T-cell (primary cell): Measurements from ENCODE around the gene ALX3. TPM values are rescaled to one million over a fixed set of nuclear protein-coding genes. Genes with fewer than 3 reads are reported as not detected.
A peak's percentile ranks its signal among the peaks of the same experiment; 100 is the strongest.

Experiments
- ATAC-seq, 4 experiments: fragments of 200-7000 bp in 3 of 4; fragments of 150-1000 bp in 1 of 4; cut with Tn5 transposase; replicated peaks in 1 of 4; 1 replicate in 3 of 4; 2 replicates in 1 of 4; pipeline ENCODE4 v1.10.0; 2021; ENCODE audit warnings: moderate library complexity in 3 of 4, mild to moderate bottlenecking in 2 of 4, moderate number of reproducible peaks in 1 of 4
- CTCF ChIA-PET, 2 donors: fragments of 300-600 bp; sonication (Branson Sonifier 250); formaldehyde crosslinking; loops; one replicate each; lab custom pipeline; 2022; ENCODE audit warnings: antibody characterized with exemption in 2 of 2; lab: Charles Lee
- POLR2A ChIA-PET, 2 donors: fragments of 300-600 bp; sonication (Branson Sonifier 250); formaldehyde crosslinking; loops; one replicate each; lab custom pipeline; 2022; ENCODE audit warnings: antibody characterized with exemption in 2 of 2; lab: Charles Lee
- DNase-seq, 35 experiments: peaks; one replicate each; pipeline versions ENCODE4 v3.0.0 to v3.0.0-alpha.2; 2013 to 2023
- H3K27ac ChIP-seq: one replicate; pipeline ENCODE4 v1.5.1; 2013; ENCODE audit warnings: low read length
- H3K27me3 ChIP-seq, 2 experiments: replicated peaks in 1 of 2; 1 replicate in 1 of 2; 2 replicates in 1 of 2; pipeline versions ENCODE4 v1.6.1 to v1.7.0; 2013; ENCODE audit warnings: low read length in 1 of 2, mixed read lengths in 1 of 2; ENCODE audit not compliant: control insufficient read depth in 2 of 2, insufficient read depth in 2 of 2; ENCODE audit errors: extremely low read depth in 1 of 2
- H3K36me3 ChIP-seq, 2 donors: 1 replicate in 1 of 2; 2 replicates in 1 of 2; pipeline versions ENCODE4 v1.6.1 to v1.7.0; 2013; ENCODE audit warnings: low read length in 1 of 2; ENCODE audit not compliant: control insufficient read depth in 2 of 2, insufficient read depth in 1 of 2; ENCODE audit errors: extremely low read depth in 1 of 2
- H3K4me1 ChIP-seq, 2 experiments: 1 replicate in 1 of 2; 2 replicates in 1 of 2; pipeline versions ENCODE4 v1.6.1 to v1.7.0; 2013; ENCODE audit warnings: low read length in 2 of 2, mixed read lengths in 1 of 2; ENCODE audit not compliant: insufficient read depth in 2 of 2, control insufficient read depth in 1 of 2; ENCODE audit errors: extremely low read depth in 1 of 2
- H3K4me3 ChIP-seq, 2 donors: 1 replicate in 1 of 2; 2 replicates in 1 of 2; pipeline versions ENCODE4 v1.5.1 to v1.7.0; 2013; ENCODE audit warnings: mild to moderate bottlenecking in 2 of 2, low read length in 1 of 2, moderate library complexity in 1 of 2; ENCODE audit not compliant: control insufficient read depth in 1 of 2; ENCODE audit errors: extremely low read depth in 1 of 2
- H3K9me3 ChIP-seq: 2 replicates; pipeline ENCODE4 v1.7.0; 2013
- H3K27ac Mint-ChIP-seq, 2 donors: one replicate each; pipeline ENCODE4 v1.8.0; 2020 to 2021; ENCODE audit warnings: mild to moderate bottlenecking in 2 of 2, mixed read lengths in 2 of 2
- H3K27me3 Mint-ChIP-seq, 2 donors: one replicate each; pipeline ENCODE4 v1.8.0; 2021 to 2022; ENCODE audit warnings: mixed read lengths in 2 of 2
- H3K36me3 Mint-ChIP-seq: one replicate; pipeline ENCODE4 v1.8.0; 2021; ENCODE audit warnings: mixed read lengths
- H3K4me1 Mint-ChIP-seq, 3 donors: one replicate each; pipeline ENCODE4 v1.8.0; 2020 to 2022; ENCODE audit warnings: mixed read lengths in 3 of 3, mild to moderate bottlenecking in 1 of 3
- H3K4me3 Mint-ChIP-seq, 3 donors: one replicate each; pipeline ENCODE4 v1.8.0; 2020 to 2022; ENCODE audit warnings: mild to moderate bottlenecking in 3 of 3, mixed read lengths in 3 of 3, moderate library complexity in 3 of 3
- H3K9me3 Mint-ChIP-seq, 3 donors: one replicate each; pipeline ENCODE4 v1.8.0; 2020 to 2022; ENCODE audit warnings: mixed read lengths in 3 of 3
- WGBS: methylation state at CpG from one replicate; pipeline ENCODE4 v1.1.5; 2013; ENCODE audit warnings: missing lambda C conversion rate; ENCODE audit not compliant: insufficient coverage; 5-methylcytosine and 5-hydroxymethylcytosine counted together
- total RNA-seq, 35 experiments: library from RNA in 6 of 35; stranded (reverse) in 6 of 35; fragments of 120-200 nt in 1 of 35; gene quantifications; one replicate each; pipeline versions ENCODE4 v1.2.1 to v1.2.4 and lab custom pipeline; 2013 to 2026

The ALX3 gene
- total RNA-seq, 5 donors from 2014 or later (not counting 1 experiment from before 2014, with no cell fraction given) = not detected

DNA sequence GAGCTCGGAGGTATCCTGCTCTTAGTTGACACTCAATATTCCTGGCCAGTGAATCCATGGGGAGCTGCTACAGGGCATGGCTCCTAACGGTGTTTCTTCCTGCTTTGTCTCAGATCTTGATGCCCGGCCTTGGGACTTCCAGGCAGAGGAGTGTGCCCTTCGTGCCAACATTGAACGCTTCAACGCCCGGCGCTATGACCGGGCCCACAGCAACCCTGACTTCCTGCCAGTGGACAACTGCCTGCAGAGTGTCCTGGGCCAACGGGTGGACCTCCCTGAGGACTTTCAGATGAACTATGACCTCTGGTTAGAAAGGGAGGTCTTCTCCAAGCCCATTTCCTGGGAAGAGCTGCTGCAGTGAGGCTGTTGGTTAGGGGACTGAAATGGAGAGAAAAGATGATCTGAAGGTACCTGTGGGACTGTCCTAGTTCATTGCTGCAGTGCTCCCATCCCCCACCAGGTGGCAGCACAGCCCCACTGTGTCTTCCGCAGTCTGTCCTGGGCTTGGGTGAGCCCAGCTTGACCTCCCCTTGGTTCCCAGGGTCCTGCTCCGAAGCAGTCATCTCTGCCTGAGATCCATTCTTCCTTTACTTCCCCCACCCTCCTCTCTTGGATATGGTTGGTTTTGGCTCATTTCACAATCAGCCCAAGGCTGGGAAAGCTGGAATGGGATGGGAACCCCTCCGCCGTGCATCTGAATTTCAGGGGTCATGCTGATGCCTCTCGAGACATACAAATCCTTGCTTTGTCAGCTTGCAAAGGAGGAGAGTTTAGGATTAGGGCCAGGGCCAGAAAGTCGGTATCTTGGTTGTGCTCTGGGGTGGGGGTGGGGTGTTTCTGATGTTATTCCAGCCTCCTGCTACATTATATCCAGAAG, 16.7 kb downstream of the ALX3 start:
- H3K27ac ChIP-seq = no peak overlapping the region
- no peak overlapping the region for H3K4me3 Mint-ChIP-seq
- H3K9me3 Mint-ChIP-seq = no peaks in the 10 kb centered on the region
- ATAC-seq (peak; percentile 71 to 78 (median 74)), DNase-seq (peak in 33 of 35 experiments; percentile 14 to 79 (median 55))
- H3K36me3 Mint-ChIP-seq = peaks cover 71% of the 10 kb centered on the region
- ChIA-PET POLR2A (interaction anchor here in 1 of 2 donors (0.6 kb wide), 1 partner anchor 8 kb away, joined by 5 read pairs; no protein-coding TSS in a partner anchor), CTCF (interaction anchor here (0.6 to 1.7 kb wide), 10 partner anchors 8 to 277 kb away, joined by 3 to 7 read pairs (median 3); no protein-coding TSS in a partner anchor)
- H3K4me3 ChIP-seq = no peak overlapping the region
- no peaks in the 10 kb centered on the region for H3K4me1 ChIP-seq
- no peaks in the 10 kb centered on the region for H3K27me3 Mint-ChIP-seq
- peaks cover 1 to 10% (median 1%) of the 10 kb centered on the region in 3 donors for H3K4me1 Mint-ChIP-seq
- peaks cover 38 to 93% of the 10 kb centered on the region in 2 donors for H3K36me3 ChIP-seq
- no peaks in the 10 kb centered on the region for H3K9me3 ChIP-seq
- no peak overlapping the region for H3K27ac Mint-ChIP-seq
- H3K27me3 ChIP-seq = no peaks in the 10 kb centered on the region
- 84% methylated on average over 11 of the region's 16 CpGs for whole genome bisulfite sequencing

DNA sequence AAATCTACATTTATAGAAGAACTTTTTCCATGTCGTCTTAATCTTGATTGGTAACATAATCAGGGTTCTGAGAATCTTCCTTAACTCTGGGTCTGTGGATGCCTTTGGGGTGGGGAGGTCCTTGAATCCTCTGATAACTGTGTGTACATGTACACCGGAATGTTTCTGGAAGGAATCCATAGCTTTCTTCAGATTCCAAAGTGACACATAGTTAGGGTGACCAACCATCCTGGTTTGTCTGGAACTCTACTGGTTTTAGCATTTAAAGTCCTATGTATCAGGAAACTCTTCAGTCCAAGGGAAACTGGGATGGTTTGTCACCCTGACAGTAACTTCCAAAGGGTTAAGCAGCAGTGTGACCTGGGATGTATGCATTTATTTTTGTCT, 19.2 kb downstream of the ALX3 start:
- Mint-ChIP-seq H3K36me3 (peaks cover 72% of the 10 kb centered on the region), H3K27me3 (no peaks in the 10 kb centered on the region), H3K4me3 (no peak overlapping the region), H3K27ac (no peak overlapping the region), H3K9me3 (no peaks in the 10 kb centered on the region), H3K4me1 (peaks cover 1 to 10% (median 1%) of the 10 kb centered on the region in 3 donors)
- no CpG with 5 or more reads among the region's 2 CpGs for WGBS
- CTCF ChIA-PET = interaction anchor here (0.6 to 1.8 kb wide), 5 partner anchors 8 to 403 kb away, joined by 3 to 12 read pairs (median 3); no protein-coding TSS in a partner anchor
- no peaks in the 10 kb centered on the region for H3K27me3 ChIP-seq
- ATAC-seq (no peak), DNase-seq (no peak)
- H3K9me3 ChIP-seq = no peaks in the 10 kb centered on the region
- H3K36me3 ChIP-seq = peaks cover 42 to 96% of the 10 kb centered on the region in 2 donors
- H3K27ac ChIP-seq = no peak overlapping the region
- H3K4me3 ChIP-seq = no peak overlapping the region
- POLR2A ChIA-PET = no interaction called here
- no peaks in the 10 kb centered on the region for H3K4me1 ChIP-seq

DNA sequence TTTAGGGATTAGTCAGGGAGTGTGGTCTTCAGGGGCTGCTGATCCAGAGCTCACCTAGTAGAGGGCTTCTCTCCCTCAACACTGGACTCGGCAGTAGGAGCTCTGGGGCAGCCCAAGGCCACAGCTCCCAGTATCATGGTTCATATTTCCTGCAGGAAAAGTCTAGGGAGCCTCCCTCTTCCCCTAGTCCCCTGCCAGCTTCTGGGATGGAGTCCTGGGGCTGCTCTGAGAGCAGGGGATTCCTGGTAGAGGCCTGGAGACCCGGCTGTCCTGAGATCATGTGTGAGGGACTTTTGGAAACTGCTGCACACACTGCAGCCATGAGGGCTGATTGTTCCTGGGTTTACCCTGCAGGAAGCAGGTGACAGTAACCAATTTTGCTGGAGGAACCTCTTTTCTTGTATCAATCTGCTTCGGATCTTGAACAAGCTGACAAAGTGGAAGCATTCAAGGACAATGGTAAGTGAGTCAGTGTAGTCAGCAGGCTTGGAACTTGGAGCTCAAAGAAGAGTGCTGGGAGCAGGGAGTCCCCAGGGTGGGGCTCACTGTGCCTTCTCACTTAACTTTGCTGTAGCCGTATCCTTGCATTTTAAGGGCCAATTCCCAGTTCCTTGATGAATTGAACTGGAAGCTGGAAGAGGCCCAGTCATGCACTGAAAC, 19.7 kb downstream of the ALX3 start:
- H3K27me3 Mint-ChIP-seq = no peaks in the 10 kb centered on the region
- no peak overlapping the region for H3K27ac Mint-ChIP-seq
- H3K4me1 Mint-ChIP-seq = peaks cover 1 to 10% (median 1%) of the 10 kb centered on the region in 3 donors
- Histone ChIP-seq H3K4me1 (no peaks in the 10 kb centered on the region), H3K27ac (no peak overlapping the region), H3K27me3 (no peaks in the 10 kb centered on the region), H3K36me3 (peaks cover 37 to 95% of the 10 kb centered on the region in 2 donors), H3K4me3 (no peak overlapping the region), H3K9me3 (no peaks in the 10 kb centered on the region)
- no peaks in the 10 kb centered on the region for H3K9me3 Mint-ChIP-seq
- H3K36me3 Mint-ChIP-seq = peaks cover 71% of the 10 kb centered on the region
- DNase-seq (no peak), ATAC-seq (no peak)
- ChIA-PET CTCF (interaction anchor here (0.6 to 1.8 kb wide), 5 partner anchors 9 to 403 kb away, joined by 3 to 12 read pairs (median 3); no protein-coding TSS in a partner anchor), POLR2A (no interaction called here)
- H3K4me3 Mint-ChIP-seq = no peak overlapping the region
- 93% methylated on average over 2 of the region's 4 CpGs for WGBS

DNA sequence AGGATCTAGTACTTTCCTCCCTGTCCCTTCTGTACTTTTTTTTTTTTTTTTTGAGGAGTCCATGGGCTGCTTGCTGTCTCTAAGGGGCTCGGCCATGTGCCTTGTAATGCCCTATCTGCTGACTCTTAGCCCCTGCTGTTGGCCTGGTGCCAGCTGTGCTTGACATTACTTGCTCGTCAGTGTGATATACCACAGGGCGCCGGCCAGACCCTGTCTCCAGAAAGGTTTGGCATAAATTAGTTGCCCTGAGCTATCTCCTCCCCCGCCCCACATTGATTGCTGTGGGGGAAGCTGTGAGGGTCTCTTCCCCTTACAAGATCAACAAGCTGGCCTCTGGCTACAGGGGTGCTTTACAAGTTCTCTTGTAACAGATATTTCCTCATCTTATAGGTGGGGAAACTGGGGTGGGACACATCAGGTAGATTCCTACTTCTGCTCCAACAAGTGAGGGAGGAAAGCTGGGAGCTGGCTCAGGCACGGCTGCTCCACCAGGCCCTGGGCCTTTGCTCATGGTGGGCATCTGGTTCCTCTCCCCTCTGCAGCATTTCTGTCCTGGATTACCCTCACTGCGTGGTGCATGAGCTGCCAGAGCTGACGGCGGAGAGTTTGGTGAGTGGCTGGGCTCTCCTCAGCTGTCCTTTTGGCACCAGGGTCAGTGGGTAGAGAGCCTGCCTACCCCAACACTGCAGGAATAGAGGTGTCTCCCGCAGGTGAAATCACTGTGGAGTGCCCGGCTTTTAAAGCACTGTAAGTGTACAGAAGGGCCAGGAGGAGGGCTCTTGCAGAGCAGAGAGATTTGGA, 20.5 kb downstream of the ALX3 start:
- ChIA-PET POLR2A (no interaction called here), CTCF (interaction anchor here (1.0 to 1.8 kb wide), 2 partner anchors 10 to 20 kb away, joined by 3 to 12 read pairs; no protein-coding TSS in a partner anchor)
- Mint-ChIP-seq H3K27ac (no peak overlapping the region), H3K36me3 (peaks cover 71% of the 10 kb centered on the region), H3K9me3 (no peaks in the 10 kb centered on the region), H3K4me3 (no peak overlapping the region), H3K4me1 (peaks cover 1 to 10% (median 1%) of the 10 kb centered on the region in 3 donors), H3K27me3 (no peaks in the 10 kb centered on the region)
- Histone ChIP-seq H3K27ac (no peak overlapping the region), H3K4me1 (no peaks in the 10 kb centered on the region), H3K9me3 (no peaks in the 10 kb centered on the region), H3K36me3 (peaks cover 36 to 95% of the 10 kb centered on the region in 2 donors), H3K27me3 (no peaks in the 10 kb centered on the region), H3K4me3 (no peak overlapping the region)
- ATAC-seq (no peak), DNase-seq (no peak)
- WGBS = 97% methylated on average over 4 of the region's 11 CpGs

DNA sequence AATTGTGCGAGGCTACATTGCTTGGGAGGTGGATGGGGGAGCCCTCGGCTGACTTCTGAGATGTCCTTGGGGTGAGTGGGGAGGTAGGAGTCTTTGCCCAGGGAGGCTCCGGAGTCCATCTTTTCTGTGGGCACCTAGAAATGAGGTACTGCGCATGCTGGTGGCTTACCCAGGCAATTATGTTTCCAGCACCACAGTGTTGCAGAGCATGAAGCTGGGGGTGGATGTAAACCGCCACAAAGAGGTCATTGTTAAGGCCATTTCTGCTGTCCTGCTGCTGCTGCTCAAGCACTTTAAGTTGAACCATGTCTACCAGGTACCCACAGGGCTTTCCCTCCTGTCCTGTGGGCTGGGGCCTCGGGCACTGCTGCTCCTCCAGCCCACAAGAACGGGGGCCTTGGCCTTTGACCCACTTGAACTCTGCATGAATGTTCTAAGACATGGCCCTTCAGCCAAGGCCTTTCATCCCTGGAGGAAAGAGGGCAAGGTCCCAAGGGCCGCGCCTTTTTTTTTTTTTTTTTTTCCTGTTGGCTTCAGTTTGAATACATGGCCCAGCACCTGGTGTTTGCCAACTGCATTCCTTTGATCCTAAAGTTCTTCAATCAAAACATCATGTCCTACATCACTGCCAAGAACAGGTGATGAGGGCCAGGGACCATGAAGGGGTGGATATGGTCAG, 21.4 kb downstream of the ALX3 start:
- H3K27ac Mint-ChIP-seq = no peak overlapping the region
- peaks cover 36 to 93% of the 10 kb centered on the region in 2 donors for H3K36me3 ChIP-seq
- peaks cover 1 to 10% (median 1%) of the 10 kb centered on the region in 3 donors for H3K4me1 Mint-ChIP-seq
- H3K27ac ChIP-seq = no peak overlapping the region
- DNase-seq (no peak), ATAC-seq (no peak)
- no peaks in the 10 kb centered on the region for H3K27me3 Mint-ChIP-seq
- H3K4me3 ChIP-seq = no peak overlapping the region
- peaks cover 71% of the 10 kb centered on the region for H3K36me3 Mint-ChIP-seq
- CTCF ChIA-PET = no interaction called here
- H3K27me3 ChIP-seq = no peaks in the 10 kb centered on the region
- H3K9me3 Mint-ChIP-seq = no peaks in the 10 kb centered on the region
- POLR2A ChIA-PET = no interaction called here
- WGBS = 93% methylated on average over 7 of the region's 9 CpGs
- H3K4me3 Mint-ChIP-seq = no peak overlapping the region
- H3K4me1 ChIP-seq = no peaks in the 10 kb centered on the region
- no peaks in the 10 kb centered on the region for H3K9me3 ChIP-seq
